Activated CD4-positive, alpha-beta T cell treated with anti-CD3 and anti-CD28 coated beads, Interleukin-2, amount 50 U/mL, for 1 hour (primary cell): ENCODE data around the gene MAGI2.

Experiments used
- DNase-seq: peaks from one replicate; pipeline ENCODE4 v3.0.0-alpha.2; 2020

MAGI2 gene

GRCh38 chr7:78041423-78041822 lies 1412.0 kb downstream of the MAGI2 start:
- DNase-seq: no peak

- DNase-seq: peak; percentile 51
Observed at GRCh38 chr7:78039790-78040776, 1413.4 kb downstream of the MAGI2 start.

DNA sequence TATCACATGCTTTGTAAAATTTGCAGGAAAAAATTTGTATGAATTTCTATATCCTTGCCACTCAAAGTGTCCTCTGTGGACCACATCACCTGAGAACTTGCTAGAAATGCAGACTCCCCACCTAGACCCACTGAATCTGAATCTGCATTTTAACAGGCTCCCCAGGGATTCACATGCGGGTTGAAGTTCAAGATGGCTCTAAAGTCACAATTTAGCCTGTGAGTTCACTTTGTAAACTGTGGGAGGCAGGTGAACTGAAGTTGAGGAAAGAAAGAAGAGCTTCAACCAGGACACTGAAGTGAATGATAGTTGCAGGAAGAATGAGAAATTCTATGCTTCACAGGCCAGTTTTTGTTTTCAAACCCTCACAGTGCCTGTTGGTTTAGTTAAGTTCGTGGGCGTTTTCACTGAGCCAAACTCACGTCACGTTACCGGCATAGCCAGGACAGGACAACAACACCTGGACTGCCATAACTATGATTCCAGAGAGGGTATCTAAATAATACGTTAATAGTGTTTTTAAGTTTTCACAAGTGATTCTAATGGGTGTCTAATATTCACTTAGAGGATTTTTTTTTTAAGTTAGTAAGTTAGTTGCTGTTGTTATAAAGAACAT lies 1414.9 kb downstream of the MAGI2 start:
- no peak for DNase-seq

DNA sequence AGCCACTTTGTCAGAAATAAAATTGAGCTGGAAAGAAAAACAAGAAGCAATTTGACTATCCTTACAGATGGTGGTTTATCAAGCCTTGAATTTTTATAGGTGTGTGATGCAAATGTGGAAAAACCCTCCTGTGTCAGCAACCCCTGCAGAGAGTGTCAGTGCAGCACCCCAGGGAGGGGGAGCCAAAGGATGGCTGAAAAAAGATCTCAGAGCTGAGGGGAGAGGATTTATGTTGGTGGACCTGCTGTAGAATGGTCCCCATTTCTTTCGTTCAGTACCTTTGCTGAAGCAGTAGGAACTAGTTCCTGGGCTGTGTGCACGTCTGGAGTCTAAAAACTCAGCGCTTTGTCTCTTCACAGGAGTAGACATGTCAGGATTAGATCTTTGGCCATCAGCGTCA lies 1415.9 kb downstream of the MAGI2 start:
- no peak for DNase-seq

DNA sequence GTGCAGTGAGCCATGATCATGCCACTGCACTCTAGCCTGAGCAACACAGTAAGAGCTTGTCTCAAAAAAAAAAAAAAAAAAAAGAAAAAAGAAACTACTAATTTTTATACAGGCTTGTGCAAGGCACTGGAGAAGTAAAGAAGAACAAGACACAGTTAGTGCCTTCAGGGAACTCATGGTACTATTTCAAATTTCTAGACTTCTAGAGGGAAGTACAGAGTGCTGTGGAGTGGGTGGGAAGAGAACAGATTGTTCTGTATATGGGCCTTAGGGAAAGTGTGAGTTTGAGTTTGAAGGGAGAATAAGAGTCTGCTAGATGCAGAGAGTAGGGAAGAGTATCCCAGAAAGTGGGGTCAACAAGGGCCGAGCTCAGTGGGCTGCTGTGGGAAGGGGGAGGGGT lies 1420.1 kb downstream of the MAGI2 start:
- DNase-seq: no peak

DNA sequence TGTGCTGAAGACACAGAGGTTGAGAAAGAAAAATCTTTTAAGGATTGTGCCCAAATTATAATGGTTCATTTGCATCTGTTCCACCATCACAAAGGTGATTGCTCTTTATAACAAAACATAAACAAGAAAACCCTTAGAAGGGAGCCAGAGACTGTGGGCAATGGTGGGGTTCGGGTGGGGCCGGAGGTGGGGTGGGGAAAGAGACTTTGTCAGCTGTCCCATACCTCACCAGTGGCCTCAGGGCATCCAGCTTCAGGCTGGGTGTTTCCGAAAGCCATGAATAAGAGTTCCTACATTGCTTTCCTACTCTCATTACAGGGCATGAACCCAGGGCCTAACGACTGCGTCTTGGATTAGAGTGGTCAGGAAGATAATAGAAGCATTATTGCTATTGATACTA lies 1427.0 kb downstream of the MAGI2 start:
- no peak for DNase-seq

- DNase-seq: no peak
Observed at GRCh38 chr7:78024591-78024990, 1428.9 kb downstream of the MAGI2 start.

- no peak for DNase-seq
Observed at GRCh38 chr7:78023191-78023590, 1430.3 kb downstream of the MAGI2 start.

GRCh38 chr7:78022165-78022564 lies 1431.3 kb downstream of the MAGI2 start:
- DNase-seq: no peak

DNA sequence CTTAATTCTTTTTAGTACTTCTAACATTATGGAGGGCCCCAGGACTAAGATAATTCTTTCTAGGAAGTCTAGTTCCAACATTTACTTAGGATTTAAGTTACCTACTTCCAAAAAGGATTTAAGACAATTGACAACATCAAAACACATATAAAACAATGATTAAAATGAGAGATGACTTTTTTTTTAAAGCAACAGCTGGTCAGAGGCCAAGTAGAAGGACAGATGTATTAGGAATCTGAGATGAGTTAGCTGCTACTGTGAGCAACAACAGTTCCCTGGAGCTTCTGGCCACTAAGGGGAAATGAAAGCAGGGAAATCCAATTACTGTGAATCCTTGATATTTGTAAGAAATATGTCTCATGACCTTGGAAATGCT lies 1432.6 kb downstream of the MAGI2 start:
- DNase-seq: no peak

DNA sequence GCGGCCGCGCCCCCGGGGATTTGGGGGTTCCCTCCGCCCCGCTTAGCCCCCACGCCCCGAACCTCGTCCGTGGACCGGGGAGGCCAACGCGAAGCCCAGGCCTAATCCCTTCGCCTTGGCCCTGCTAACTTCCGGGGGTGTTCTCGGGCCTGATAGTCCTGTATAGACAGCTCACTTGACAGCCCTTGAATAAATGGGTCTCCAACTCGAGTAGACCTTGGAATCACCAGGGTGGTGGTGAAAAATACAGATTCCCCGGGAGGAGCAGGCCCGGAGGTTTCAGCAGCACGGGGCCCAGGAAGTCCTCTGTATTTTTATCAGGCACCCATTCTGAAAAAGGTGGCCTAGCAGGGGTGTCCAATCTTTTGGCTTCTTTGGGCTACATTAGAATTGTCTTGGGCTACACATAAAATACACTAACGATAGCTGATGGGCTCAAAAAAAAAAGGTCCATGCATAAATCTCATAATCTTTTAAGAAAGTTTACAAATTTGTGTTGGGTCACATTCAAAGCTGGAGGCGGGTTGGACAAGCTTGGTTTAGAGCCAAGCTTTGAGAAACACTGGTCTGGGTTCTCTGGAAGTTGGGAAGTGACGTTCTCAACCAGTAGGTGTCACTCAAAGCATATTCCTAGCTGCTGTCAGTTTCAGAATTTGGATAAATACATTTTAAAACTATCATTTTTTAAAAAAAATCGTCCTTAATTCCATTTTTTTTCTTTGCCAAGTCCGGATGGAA lies 1433.2 kb downstream of the MAGI2 start:
- peak; percentile 9 for DNase-seq

DNA sequence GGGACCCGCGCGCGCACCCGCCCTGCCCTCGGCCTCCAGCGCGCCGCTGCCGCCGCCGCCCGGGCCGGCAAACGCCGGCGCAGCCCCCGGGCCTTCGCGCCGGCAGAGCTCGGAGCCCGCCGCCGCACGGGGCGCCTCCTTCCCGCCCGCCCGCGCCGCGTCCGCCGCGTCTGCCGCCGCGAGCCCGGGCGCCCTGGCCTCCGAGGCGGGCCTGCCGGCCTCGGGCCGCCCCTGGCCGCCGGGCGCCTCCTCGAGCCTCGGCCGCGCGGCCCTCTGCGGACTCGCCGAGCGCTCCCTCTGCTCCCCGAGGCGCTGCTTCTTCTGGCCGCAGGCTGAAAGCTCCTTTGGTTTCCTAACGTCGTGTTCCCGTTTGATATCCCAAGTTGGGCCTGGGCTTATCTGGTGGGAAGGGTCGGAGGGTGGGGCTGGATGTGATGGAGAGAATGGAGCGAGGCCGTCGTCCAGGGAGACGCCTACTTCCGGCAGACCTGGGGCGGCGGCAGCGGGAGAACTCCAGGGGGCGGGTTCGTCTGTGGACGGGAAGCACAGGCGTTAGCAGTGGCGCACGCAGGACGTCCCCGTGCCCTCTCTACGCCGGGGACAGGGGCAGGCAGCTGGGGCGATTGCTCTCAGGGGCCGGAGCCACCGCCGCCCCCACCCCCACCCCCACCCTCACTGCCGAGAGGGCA lies 1433.9 kb downstream of the MAGI2 start:
- DNase-seq: peak; percentile 28

DNA sequence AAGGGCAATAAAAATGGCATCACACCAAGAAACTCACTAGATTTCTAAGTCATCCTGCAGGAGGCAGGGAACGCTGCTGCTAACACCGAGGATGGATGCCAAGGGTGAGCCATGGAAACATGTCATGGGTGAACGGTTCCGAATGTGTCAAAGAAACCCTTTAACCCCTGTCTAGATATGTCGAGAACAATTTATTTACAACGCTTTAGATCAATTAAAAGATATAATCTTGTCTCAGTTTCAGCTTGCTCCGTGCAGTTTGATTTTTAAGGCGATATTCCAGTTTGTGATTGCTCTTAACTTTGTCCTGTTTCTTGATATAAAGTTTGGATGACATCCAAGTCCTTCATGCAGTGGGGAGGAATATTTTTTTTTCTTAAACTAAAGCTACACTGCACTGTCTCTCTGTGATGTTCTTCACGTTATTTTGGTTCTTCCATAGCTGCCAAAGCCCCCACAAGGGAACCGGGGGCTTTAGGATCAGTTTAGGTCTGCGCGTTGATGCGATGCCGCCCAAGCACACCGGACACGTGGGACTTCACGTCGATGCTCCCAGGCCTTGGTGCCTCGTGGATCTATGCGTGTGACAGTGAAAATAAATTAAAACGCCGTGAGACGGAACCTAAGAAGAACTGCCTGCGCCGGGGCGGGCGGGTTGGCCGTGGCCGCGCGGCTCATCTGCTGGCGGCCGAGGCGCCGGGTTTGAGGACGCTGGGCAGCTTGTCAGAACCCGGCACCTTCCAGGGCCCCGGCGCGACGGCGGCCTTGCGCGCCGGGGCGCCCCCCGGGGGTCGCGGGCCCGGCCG lies 1434.6 kb downstream of the MAGI2 start:
- DNase-seq: no peak

- DNase-seq: no peak
Observed at GRCh38 chr7:78017591-78018100, 1435.8 kb downstream of the MAGI2 start.

DNA sequence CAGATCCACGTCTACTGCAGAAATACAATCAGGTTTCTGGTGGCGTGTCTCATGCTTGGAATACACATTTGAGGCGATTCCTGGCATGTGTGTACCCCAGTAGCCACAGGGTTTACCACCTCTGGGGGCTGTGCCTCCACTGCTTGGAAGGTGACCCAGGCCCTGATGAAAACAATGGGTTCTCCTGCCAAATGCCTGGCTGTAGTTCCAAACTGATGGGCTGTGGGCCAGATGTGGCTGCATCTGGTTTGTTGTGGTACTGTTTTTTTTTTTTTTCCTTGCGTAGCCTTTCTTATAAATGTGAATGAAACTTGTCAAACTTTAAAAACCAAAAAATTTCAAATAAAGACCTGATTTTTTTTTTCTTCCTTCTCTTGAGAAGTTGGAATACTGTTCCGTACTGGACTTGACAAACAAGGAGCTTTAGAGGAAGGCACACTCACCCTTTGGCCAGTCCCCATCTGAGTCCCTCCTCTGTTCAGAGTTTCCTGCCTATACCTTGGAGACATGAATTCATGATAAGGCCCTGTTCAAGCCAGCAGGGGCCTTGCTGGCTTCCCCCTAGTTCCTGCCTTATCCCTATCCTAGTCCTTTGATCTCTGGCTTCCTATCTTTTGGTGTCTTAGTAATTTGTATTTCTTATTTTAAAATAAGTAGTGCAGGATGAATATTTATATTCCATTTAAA lies 1437.8 kb downstream of the MAGI2 start:
- no peak for DNase-seq

- no peak for DNase-seq
Observed at GRCh38 chr7:78014401-78014800, 1439.1 kb downstream of the MAGI2 start.

DNA sequence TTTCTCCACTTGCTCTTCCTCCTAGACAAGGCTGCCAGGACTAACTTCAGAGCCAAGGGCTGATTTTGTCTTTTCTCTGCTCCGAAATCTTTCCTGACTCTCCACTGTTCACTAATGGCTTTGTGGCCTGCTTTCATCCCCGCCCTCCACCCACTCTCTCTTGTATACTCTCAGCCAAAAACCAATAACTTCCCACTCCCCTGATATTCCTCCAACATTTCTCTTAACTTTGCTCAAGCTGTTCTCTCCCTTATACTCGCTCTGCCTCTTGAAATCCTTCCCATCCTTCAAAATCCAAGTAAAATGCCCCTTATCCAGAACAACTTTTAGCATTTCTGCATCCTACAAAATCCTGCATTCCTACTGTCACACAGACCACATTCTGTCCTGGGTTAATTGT lies 1440.1 kb downstream of the MAGI2 start:
- no peak for DNase-seq

DNA sequence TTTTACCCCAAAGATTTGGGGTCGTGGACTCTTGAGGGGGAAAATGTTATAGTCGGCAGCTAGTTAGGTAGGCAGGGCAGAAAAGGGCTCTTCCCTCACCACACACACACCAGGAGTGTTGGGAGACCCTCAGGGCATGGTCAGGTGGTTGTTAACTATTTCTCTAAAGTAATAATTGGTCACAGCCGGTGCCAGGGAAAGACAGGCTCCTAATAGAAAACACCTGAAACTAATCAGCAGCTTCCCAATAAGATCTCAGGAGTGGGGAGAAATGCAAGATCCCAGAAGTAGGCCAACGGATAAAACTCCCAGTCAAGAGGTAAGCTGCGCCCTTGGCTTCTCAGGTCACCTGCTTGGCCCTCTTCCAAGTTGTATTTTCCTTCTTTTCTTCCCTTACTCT lies 1441.8 kb downstream of the MAGI2 start:
- DNase-seq: no peak

DNA sequence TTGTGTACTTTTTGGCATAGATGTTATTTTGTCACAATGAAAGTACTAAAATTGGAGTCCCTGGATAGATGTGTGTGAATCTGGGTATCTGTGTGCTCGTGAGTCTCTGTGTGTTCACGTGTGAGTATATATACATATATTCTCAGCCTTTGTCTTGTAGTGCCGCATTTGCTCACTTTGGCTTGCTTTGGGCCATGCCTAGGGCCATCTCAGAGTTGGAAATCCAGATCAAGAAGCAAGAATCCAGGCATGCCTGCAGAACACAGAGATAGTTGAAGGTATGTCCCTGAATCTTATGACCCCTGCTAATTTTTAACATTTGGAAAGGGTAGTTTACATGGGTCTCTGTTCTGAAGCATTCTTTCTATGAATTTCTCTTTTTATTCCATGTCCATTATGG lies 1446.2 kb downstream of the MAGI2 start:
- DNase-seq: no peak

GRCh38 chr7:78006063-78006755 lies 1447.3 kb downstream of the MAGI2 start:
- no peak for DNase-seq

- no peak for DNase-seq
Observed at GRCh38 chr7:78002715-78003114, 1450.8 kb downstream of the MAGI2 start.
